Uterus (tissue), 4 donors: Measurements from ENCODE around the gene CORIN. TPM values are rescaled to one million over a fixed set of nuclear protein-coding genes. Genes with fewer than 3 reads are reported as not detected.

Source experiments
- DNase-seq, 2 donors: peaks; one replicate each; pipeline ENCODE4 v3.0.0-alpha.2; 2019 to 2020
- H3K27ac ChIP-seq, 2 donors: fragments of 200-600 bp; sonication (generic); 1 replicate in 1 of 2; 2 replicates in 1 of 2; pipeline ENCODE4 v1.5.1; 2016 to 2018
- H3K27me3 ChIP-seq, 2 donors: fragments of 200-600 bp; sonication (generic); one replicate each; pipeline ENCODE4 v1.5.1; 2018 to 2019; ENCODE audit warnings: control low read depth in 1 of 2
- H3K36me3 ChIP-seq, 2 donors: fragments of 200-600 bp; sonication (generic); one replicate each; pipeline ENCODE4 v1.5.1; 2019; ENCODE audit warnings: control low read depth in 1 of 2
- H3K4me1 ChIP-seq, 2 donors: fragments of 200-600 bp; sonication (generic); one replicate each; pipeline ENCODE4 v1.5.1; 2018 to 2019; ENCODE audit warnings: control low read depth in 1 of 2
- H3K4me3 ChIP-seq, 2 donors: fragments of 200-600 bp; sonication (generic); 1 replicate in 1 of 2; 2 replicates in 1 of 2; pipeline ENCODE4 v1.5.1; 2018 to 2019; ENCODE audit warnings: mild to moderate bottlenecking in 1 of 2
- H3K9me3 ChIP-seq, 2 donors: fragments of 200-600 bp; sonication (generic); one replicate each; pipeline ENCODE4 v1.5.1; 2019; ENCODE audit warnings: control low read depth in 1 of 2
- CTCF ChIP-seq, 4 experiments: fragments of 200-600 bp in 2 of 4; fragments of 450-650 bp in 2 of 4; sonication (generic) in 2 of 4; IDR thresholded peaks; one replicate each; pipeline ENCODE4 v1.5.1; 2016 to 2019; ENCODE audit warnings: antibody characterized with exemption in 4 of 4, mild to moderate bottlenecking in 2 of 4, moderate library complexity in 1 of 4
- POLR2A ChIP-seq, 2 donors: fragments of 450-650 bp; IDR thresholded peaks; one replicate each; pipeline ENCODE4 v1.6.1; 2016; ENCODE audit warnings: antibody characterized with exemption in 2 of 2, mild to moderate bottlenecking in 1 of 2, moderate library complexity in 1 of 2
- intact Hi-C: fragments of 100-400 bp; cut with DNase I; formaldehyde crosslinking; loops from one replicate; pipeline ENCODE4 v1.15.1; 2023; ENCODE audit warnings: low total_unique reads
- total RNA-seq, 4 donors: library from RNA; depleted of rRNA in 3 of 4; stranded (reverse); fragments of >200 nt in 3 of 4; gene quantifications; one replicate each; pipeline versions ENCODE4 v1.1.0 to v1.2.4, GENCODE V29; 2014 to 2023
- donor health status: DM: yes; HTN: yes; CAD: no.

CORIN gene
- total RNA-seq, 4 donors from 2014 or later: 4.8 to 8.5 (median 6.4) TPM

- H3K4me3 ChIP-seq: no peak overlapping the region
- no peak for DNase-seq
- no peak overlapping the region for H3K27ac ChIP-seq
- no peaks in the 10 kb centered on the region for H3K9me3 ChIP-seq
- intact Hi-C loops: no loop called here
- no peaks in the 10 kb centered on the region for H3K27me3 ChIP-seq
- H3K36me3 ChIP-seq: no peaks in the 10 kb centered on the region
- TF ChIP-seq POLR2A (IDR thresholded peaks at IDR 0.05) (no peak), CTCF (IDR thresholded peaks at IDR 0.05) (no peak)
- no peaks in the 10 kb centered on the region for H3K4me1 ChIP-seq
Measured at GRCh38 chr4:47662975-47663374, 174.9 kb downstream of the CORIN start.

GRCh38 chr4:47661741-47662140 lies 176.1 kb downstream of the CORIN start:
- intact Hi-C loops: no loop called here

GRCh38 chr4:47659342-47659741 lies 178.5 kb downstream of the CORIN start:
- TF ChIP-seq CTCF (IDR thresholded peaks at IDR 0.05) (no peak), POLR2A (IDR thresholded peaks at IDR 0.05) (no peak)
- no peaks in the 10 kb centered on the region for H3K9me3 ChIP-seq
- H3K27me3 ChIP-seq: no peaks in the 10 kb centered on the region
- H3K36me3 ChIP-seq: no peaks in the 10 kb centered on the region
- intact Hi-C loops: no loop called here
- DNase-seq: no peak
- no peak overlapping the region for H3K27ac ChIP-seq
- H3K4me3 ChIP-seq: no peak overlapping the region
- no peaks in the 10 kb centered on the region for H3K4me1 ChIP-seq

More at GRCh38 chr4:47661741-47662140, 176.1 kb downstream of the CORIN start:
- TF ChIP-seq POLR2A (IDR thresholded peaks at IDR 0.05): no peak
- TF ChIP-seq CTCF (IDR thresholded peaks at IDR 0.05): no peak
- Histone ChIP-seq H3K9me3 (no peaks in the 10 kb centered on the region), H3K27me3 (no peaks in the 10 kb centered on the region), H3K36me3 (no peaks in the 10 kb centered on the region), H3K4me1 (no peaks in the 10 kb centered on the region), H3K27ac (no peak overlapping the region), H3K4me3 (no peak overlapping the region)
- no peak for DNase-seq

- Histone ChIP-seq H3K4me1 (no peaks in the 10 kb centered on the region), H3K4me3 (no peak overlapping the region), H3K36me3 (no peaks in the 10 kb centered on the region), H3K9me3 (no peaks in the 10 kb centered on the region), H3K27ac (no peak overlapping the region), H3K27me3 (no peaks in the 10 kb centered on the region)
- intact Hi-C loops: no loop called here
- no peak for DNase-seq
- TF ChIP-seq CTCF (IDR thresholded peaks at IDR 0.05): no peak
- no peak for TF ChIP-seq POLR2A (IDR thresholded peaks at IDR 0.05)
Measured at GRCh38 chr4:47654972-47655693, 182.7 kb downstream of the CORIN start.

- intact Hi-C loops: no loop called here
- DNase-seq: no peak
- no peak for TF ChIP-seq POLR2A (IDR thresholded peaks at IDR 0.05)
- TF ChIP-seq CTCF (IDR thresholded peaks at IDR 0.05): no peak
- Histone ChIP-seq H3K9me3 (no peaks in the 10 kb centered on the region), H3K36me3 (no peaks in the 10 kb centered on the region), H3K4me3 (no peak overlapping the region), H3K27ac (no peak overlapping the region), H3K4me1 (no peaks in the 10 kb centered on the region), H3K27me3 (no peaks in the 10 kb centered on the region)
Measured at GRCh38 chr4:47652092-47652491, 185.8 kb downstream of the CORIN start.
